Uterus (tissue), 2 donors: ENCODE measurements around the gene AP3B1.

ENCODE experiments used
- CTCF ChIP-seq, 4 experiments: fragments of 200-600 bp in 2 of 4; fragments of 450-650 bp in 2 of 4; sonication (generic) in 2 of 4; IDR thresholded peaks; one replicate each; pipeline ENCODE4 v1.5.1; 2016 to 2019; ENCODE audit warnings: antibody characterized with exemption in 4 of 4, mild to moderate bottlenecking in 2 of 4, moderate library complexity in 1 of 4
- POLR2A ChIP-seq, 2 donors: fragments of 450-650 bp; IDR thresholded peaks; one replicate each; pipeline ENCODE4 v1.6.1; 2016; ENCODE audit warnings: antibody characterized with exemption in 2 of 2, mild to moderate bottlenecking in 1 of 2, moderate library complexity in 1 of 2

GRCh38 chr5:78162253-78162862 lies 132.1 kb downstream of the AP3B1 start:
- TF ChIP-seq CTCF (IDR thresholded peaks at IDR 0.05) (peak in 1 of 4 experiments; percentile 7), POLR2A (IDR thresholded peaks at IDR 0.05) (no peak)
